SIG-M5 treated with dmso at 0.1 percent for 504 hours (cell line): Measurements from ENCODE around the gene BORCS5.

Source experiments
- DNase-seq: peaks from one replicate; lab custom pipeline; 2025; ENCODE audit not compliant: unreplicated experiment; lab: John Stamatoyannopoulos, UW

BORCS5 gene

GRCh38 chr12:12507121-12507520 is 150.2 kb downstream of the BORCS5 start:
- no peak for DNase-seq

- DNase-seq, result peak; percentile 37
These were observed 151.7 kb downstream of the BORCS5 start for GRCh38 chr12:12508612-12509011.

GRCh38 chr12:12510141-12510540 is 153.3 kb downstream of the BORCS5 start:
- no peak for DNase-seq

GRCh38 chr12:12510551-12510950 is 153.7 kb downstream of the BORCS5 start:
- DNase-seq, result no peak

DNA sequence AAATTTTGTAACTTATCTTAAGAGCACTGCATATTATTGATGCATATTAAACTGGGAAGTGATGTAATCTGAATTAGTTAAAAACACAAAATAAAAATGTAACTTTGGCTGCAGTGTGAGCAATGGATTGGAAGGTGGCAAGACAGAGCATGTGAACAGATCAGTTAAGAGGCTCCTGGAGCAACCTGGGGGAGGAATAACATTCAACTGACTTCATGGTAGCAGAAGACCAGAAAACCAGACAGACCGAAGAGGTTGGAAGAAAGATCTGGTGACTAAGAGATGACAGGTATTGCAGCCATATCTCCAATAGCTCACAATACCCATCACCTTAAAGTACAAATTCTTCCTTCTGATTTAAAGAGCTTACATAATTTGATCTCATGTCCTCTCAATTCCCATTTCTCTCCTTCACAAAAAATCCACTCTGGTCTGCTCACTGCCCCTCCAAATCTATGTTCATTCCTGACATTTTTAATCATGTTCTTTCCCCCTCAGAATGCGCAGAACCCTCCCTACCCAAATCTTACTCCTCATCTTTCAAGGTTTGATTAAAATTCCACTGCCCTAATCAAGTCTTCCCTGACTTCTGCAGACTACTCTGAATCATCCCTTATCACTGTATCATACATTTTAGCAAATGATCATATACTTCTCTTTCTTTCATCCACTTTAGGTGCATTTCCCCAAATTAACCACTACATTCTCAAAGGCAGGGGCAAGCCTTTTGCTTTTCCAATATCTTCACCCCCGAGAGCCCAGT is 154.3 kb downstream of the BORCS5 start:
- no peak for DNase-seq

DNA sequence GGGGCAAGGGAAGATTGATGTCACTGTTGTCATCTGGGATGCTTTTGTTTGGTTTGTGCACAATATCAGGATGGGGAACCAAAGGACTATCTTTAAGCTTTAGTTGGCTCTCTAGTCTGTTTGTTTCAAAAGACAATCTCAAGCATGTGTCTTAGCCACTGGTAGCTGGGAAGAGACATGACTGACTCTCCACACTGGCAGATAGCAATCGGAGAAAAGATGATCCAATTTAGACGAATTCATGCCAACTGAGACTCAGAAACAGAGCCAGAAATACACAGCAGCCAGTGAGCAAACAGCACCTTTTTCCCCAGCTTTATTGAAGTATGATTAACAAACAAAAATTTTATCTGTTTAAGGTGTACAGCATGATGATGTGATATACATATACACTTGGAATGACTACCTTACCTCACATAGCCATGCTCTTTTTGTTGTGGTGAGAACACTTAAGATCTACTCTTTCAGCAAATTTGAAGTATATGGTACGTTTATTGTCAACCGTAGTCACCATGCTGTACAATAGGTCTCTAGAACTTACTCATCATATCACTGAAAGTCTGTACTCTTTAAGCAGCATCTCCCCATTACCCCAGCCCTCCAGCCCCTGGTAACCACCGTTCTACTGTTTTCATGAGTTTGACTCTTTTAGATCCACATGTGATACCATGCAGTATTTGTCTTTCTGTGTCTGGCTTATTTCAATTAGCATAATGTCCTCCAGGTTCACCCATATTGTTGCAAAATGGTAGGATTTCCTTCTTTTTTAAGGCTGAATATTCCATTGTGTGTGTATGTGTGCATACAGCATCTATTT is 155.2 kb downstream of the BORCS5 start:
- DNase-seq, result no peak

GRCh38 chr12:12513416-12514006 is 156.6 kb downstream of the BORCS5 start:
- no peak for DNase-seq

DNA sequence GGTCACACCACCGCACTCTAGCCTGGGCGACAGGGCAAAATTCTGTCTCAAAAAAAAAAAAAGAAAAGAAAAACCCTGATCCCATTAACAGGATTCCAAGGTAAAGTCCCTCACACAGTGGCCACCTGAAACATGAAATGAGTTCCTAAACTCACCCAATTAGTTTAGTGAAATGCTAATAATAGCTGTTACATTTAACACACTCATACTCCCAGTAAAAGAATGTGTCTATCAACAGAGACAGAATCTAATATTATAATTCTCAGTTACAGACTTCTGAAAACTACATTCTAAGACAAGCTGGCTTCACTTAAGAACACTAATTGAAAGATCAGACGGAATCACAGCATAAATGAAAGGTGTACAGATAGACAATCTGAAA is 161.6 kb downstream of the BORCS5 start:
- no peak for DNase-seq

- DNase-seq, result no peak
These were observed 162.0 kb downstream of the BORCS5 start for GRCh38 chr12:12518919-12519318.
